C1 segment of cervical spinal cord (tissue), 14 donors: Measurements from ENCODE around the gene ACTN3.
"Not testable (repeated sequence)": the region's sequence is repeated elsewhere in the genome, so short reads cannot be mapped to it uniquely, and the experiment has no call there.

Experiments
- DNase-seq, 14 donors: peaks; one replicate each; lab custom pipeline; 2025; lab: John Stamatoyannopoulos, UW

Gene ACTN3

GRCh38 chr11:66564538-66564937, 17.8 kb downstream of the ACTN3 start:
- no peak for DNase-seq

GRCh38 chr11:66564984-66565383, 18.3 kb downstream of the ACTN3 start:
- no peak for DNase-seq

DNA sequence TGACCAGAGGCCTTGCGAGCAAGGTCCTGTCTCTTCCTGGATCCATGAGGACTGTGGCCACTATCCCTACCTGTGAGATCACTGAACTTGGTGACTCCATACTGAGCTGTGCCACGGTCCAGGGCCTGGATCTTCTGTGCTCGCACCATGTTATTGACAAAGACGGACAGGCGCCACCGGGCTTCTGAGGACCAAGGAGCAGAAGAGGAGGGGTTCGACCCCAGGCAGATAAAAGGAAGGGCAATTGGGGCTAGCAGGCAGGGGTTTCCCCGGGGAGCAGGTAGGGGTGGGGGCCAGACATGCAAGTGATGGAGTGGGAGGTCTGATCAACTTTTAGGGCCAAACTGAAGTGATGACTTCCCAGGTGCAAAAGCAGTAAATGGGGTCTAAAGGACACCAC, 19.5 kb downstream of the ACTN3 start:
- DNase-seq: no peak

DNA sequence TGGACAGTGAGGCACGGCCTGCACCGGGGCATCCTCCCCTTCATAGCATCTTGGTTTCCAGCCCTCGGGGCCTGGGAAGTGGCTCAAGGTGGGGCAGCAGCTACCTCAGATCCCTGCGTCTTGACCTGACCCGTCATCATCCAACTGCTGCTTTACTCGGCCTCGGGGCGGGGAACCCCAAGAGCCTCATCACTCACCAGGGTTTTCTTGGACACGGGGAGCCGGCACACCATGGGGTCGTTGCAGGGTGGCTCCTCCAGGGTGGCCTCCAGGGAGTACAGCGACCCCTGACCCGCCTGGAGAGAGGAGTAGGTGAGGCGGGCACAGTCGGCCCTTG, 21.1 kb downstream of the ACTN3 start:
- no peak for DNase-seq

DNA sequence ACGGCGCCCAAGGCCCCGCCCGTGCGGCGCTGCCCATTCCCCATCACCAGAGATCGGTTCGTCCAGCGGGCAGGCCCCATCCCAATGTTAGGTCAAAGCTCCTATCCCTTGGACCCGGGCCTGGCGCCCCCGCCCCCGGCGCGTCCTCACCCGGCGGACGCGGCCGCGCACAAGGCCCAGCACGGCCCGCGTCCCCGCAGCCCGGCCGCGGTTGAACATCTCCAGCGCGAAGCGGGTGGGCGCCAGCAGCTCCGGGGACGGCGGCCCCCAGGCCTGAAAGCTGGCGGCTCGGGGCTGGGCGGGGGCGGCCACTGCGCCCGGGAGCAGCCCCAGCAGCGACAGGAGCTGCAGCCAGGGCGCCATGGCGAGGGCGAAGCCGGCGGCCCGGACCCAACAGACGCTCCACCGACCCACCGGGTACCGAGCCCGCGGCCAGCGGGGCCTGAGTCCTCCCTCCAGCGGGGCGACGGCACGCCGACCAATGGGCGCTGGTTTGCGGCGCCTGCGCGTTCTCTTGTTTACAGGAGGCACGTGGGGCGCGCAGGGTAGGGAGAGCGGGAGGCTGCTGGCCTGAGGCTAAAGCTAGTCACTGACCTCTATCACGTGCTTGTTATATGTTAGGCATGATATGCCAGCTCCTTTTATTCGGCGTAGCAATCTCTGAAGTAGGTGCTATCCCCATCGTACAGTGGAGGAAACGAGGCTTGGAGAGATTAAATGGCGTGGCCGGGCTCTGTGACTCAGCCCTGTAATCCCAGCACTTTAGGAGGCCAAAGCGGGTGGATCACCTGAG, 21.6 kb downstream of the ACTN3 start, which contains the start of gene CTSF:
CTSF (minus strand) TSS at position 483 of the 793 bp plus-strand sequence; CDS start at position 363, 120 bp downstream.
- peak in 13 of 14 donors; percentile 73 to 95 (median 85) for DNase-seq

GRCh38 chr11:66569076-66569475, 22.4 kb downstream of the ACTN3 start:
- DNase-seq: no peak

DNA sequence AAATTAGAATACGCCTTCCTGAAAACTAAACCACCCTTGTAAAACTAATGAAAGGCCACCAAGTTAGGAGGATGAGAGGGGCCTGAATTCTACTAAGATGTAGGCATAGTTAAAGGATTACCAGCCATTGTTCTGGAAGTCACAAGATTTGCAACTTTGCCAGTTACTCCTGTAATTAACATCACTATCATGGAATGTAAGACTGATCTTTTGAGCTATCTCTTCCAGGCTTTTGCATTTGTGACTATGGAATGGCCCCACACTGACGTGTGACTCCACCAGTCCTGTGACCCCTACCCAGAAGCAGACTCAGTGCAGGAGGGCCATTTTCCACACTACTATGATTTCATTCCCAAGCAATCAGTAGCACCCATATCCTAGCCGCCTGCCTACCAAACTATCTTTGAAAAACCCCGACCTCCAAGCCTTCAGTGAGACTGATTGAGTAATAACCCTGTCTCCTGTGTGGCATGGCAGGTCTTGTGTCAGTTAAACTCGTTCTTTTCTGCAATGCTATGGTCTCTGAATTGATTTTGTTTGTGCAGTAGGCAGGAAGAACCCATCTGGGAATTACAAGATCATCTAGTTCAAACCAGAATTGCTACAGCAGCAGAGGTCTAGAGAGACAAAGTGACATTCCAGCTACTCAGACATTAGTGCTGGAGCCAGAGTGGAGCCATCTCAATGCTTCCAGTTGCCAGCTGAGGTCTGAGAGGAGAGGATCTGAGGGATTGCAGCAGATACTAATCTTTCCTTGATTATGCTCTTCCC, 23.6 kb downstream of the ACTN3 start:
- DNase-seq: no peak

DNA sequence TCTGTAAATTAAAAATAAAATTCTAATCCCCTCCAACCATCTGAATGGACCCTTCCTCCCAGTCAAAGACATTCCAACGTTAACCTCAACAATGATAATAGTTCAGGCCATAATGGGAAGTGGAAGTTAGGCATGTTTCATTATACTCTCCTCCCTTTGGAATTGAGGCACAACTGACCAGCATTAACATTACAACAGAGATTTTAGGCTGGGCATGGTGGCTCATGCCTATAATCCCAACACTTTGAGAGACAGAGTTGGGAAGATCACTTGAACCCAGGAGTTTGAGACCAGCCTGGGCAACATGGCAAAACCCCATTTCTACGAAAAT, 24.1 kb downstream of the ACTN3 start:
- DNase-seq: no peak

DNA sequence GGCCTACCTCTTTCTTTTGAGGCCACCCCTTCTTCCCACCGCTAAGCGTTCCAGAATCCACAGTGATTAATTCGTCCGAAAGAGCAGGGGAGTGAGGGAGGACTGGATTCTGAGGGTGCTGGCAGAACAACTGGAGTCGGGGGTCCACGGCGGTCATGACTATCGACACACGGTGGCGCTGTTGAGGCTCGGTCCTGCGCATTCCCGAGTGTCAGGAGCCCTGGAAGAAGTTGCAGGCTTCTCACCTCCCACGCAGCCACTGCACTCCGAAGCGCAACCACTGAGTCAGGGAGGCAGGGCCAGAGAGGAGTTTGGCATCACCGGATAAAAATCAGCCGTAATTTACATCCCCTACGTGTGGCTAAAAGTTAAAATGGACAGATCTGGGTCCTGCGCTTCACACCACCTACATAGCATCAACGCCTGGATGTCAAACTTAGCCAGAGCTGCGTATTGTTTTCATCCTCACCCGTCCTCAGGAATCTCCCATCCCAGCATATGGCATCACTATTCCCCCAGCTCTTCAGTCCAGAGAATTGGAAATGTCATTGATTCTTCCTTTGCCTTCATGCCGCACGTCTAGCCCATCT, 32.4 kb downstream of the ACTN3 start:
- DNase-seq: peak in 10 of 14 donors; percentile 8 to 64 (median 42)

- no peak for DNase-seq
These were observed 34.1 kb downstream of the ACTN3 start for GRCh38 chr11:66580803-66581202.

GRCh38 chr11:66581261-66581660, 34.6 kb downstream of the ACTN3 start:
- no peak for DNase-seq

DNA sequence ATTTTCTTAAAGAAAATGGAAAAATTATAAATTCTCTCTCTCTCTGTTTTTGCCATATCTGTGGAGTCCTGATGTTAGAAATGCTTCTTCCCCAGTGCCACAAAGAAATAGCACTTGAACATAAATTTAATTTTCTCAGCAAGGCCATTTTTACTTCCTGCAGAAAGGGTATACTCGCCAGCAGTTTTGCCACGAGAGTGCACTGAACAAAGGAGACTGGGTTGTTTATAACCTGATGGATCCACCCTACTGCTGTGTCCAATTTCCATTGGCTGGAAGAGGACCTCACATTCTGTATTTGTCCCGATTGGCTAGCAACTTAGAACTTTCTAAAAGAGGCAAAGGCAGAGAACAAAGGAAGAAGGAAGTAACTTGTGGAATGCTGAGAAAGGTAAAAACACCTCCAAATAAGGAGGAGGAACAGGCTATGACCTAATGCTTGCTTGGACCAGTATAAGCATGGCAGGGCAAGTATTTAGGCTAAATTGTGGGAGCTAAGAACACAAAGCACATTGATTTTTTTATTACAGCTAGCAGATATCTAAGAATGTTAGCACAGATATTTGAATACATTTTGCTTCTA, 36.0 kb downstream of the ACTN3 start:
- not testable (repeated sequence) for DNase-seq

DNA sequence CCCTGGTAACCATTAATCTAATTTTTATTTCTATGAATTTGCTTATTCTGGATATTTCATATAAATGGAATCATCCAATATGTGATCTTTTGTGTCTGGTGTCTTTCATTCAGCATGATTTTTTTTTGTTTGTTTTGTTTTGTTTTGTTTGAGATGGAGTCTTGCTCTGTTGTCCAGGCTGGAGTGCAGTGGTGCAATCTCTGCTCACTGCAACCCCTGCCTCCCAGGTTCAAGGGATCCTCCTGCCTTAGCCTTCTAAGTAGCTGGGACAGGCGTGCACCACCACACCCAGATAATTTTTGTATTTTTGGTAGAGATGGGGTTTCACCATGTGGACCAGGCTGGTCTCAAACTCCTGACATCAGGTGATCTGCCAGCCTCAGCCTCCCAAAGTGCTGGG, 38.7 kb downstream of the ACTN3 start:
- DNase-seq: not testable (repeated sequence)

- no peak for DNase-seq
These were observed 39.4 kb downstream of the ACTN3 start for GRCh38 chr11:66586136-66586535.

DNA sequence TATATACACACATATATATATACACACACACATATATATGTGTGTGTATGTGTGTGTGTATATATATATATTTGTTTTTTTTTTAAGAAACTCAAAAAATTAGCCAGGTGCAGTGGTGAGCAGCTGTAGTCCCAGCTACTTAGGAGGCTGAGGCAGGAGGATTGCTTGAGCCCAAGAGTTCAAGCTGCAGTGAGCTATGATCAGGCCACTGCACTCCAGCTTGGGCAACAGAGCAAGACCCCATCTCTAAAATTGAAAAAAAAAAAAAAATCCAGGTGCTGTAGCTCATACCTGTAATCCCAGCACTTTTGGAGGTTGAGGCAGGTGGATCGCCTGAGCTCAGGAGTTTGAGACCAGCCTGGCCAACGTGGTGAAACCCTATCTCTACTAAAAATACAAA, 42.6 kb downstream of the ACTN3 start:
- not testable (repeated sequence) for DNase-seq

DNA sequence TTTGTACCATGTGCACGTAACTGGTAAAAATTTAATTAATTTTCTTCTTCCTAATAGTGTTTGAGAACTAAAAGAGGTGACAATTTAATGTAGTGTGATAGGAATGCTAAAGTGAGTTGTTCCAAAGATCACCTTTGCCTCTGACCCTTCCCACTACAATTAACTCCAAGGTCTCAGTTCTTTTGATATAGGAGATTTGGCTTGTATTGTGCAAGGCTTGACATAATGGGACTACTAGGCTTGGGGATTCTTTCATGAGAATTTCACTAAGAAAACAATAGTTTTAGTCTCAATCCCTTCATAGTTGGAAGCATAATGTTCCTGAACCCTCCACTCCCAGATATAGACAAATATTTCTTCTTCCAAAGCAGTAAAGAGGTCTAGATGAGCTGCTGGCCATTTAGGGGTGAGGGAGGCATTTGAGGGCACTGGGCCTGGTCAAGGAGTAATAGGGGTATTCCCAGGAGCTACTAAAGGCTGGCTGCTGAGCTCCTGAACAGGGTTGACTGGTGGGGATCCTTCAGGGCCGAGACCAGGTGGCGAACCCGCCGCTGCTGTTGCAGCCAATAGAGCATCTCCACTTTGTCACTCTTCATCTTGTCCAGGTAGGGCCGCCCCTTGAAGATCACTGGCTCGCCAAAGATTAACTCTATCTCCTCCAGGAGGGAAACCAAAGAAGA, 43.4 kb downstream of the ACTN3 start:
- no peak for DNase-seq

GRCh38 chr11:66591175-66591574, 44.5 kb downstream of the ACTN3 start:
- DNase-seq: no peak

- DNase-seq: peak; percentile 65 to 97 (median 90)
These were observed 46.0 kb downstream of the ACTN3 start, which contains the start of the genes CCDC87 and CCS for GRCh38 chr11:66592457-66593302. CCDC87 (minus strand) TSS chr11:66593063; CDS start chr11:66593015, 48 bp downstream. CCS (plus strand) TSS chr11:66593185; CDS start chr11:66593262, 77 bp downstream.

GRCh38 chr11:66593303-66593635, 46.6 kb downstream of the ACTN3 start:
- DNase-seq: no peak

DNA sequence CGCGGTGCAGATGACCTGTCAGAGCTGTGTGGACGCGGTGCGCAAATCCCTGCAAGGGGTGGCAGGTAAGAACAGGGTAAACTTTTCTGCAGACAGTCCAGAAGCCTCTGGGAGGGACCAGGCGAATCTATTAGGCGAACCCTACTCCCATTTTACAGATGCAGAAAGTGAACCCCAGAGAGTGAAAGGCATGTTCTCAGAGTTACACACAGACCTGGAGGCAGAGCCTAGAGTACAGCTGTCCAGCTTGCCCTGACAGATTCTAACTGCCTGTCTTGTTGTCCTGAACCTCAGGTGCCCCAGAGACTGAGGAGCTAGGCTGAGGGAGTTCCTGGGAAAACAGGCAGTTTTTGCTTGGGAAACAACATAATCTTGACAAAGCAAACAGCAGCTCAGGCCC, 46.9 kb downstream of the ACTN3 start:
- no peak for DNase-seq
